22Rv1 (cell line): ENCODE measurements around the gene CCDC30.

ENCODE experiments used
- CTCF ChIP-seq: fragments of 450-650 bp; IDR thresholded peaks from 2 replicates; pipeline ENCODE4 v1.5.1; 2017; ENCODE audit warnings: mild to moderate bottlenecking
- ZFX ChIP-seq: fragments of 450-650 bp; IDR thresholded peaks from 2 replicates; pipeline ENCODE4 v1.6.1; 2017; ENCODE audit warnings: antibody characterized with exemption, borderline replicate concordance

DNA sequence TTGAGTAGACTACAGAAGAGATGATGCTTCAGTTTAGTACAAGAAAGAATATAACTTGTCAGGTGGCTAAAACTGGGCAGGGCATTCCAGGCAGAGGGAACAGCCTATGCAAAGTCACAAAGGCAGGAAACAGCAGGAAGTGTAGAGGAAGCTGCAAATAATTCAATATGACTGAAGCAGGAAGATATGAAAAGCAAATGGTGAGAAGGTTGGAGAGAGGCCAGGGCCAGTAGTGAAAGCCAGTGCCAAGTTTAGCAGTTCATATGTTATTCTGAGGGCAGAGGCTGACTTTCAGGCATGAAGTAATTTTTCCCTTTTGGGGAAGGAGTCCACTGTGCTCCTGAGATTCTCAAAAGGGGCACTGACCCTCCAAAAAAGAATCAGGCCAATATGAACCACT, 211.1 kb downstream of the CCDC30 start:
- TF ChIP-seq CTCF (no peak), ZFX (no peak)
